PC-3 (cell line): ENCODE measurements around the gene ENOPH1. TPM values are rescaled to one million over a fixed set of nuclear protein-coding genes. Genes with fewer than 3 reads are reported as not detected.

ENCODE experiments used
- ATAC-seq: fragments of 200-7000 bp; cut with Tn5 transposase; 2 replicates; pipeline ENCODE4 v1.9.1; 2020; ENCODE audit warnings: mild to moderate bottlenecking, moderate library complexity
- BruUV-seq: library from RNA; stranded (reverse); fragments of 400-500 nt; replicated peaks from 2 replicates; lab custom pipeline; 2021; lab: Mats Ljungman, UMichigan
- CTCF ChIA-PET: fragments of 300-600 bp; sonication (Branson Sonifier 250); formaldehyde crosslinking; loops from one replicate; lab custom pipeline; 2022; ENCODE audit warnings: antibody characterized with exemption; lab: Charles Lee
- POLR2A ChIA-PET: fragments of 300-600 bp; sonication (Branson Sonifier 250); formaldehyde crosslinking; loops from one replicate; lab custom pipeline; 2022; ENCODE audit warnings: antibody characterized with exemption; ENCODE audit not compliant: unreplicated experiment; lab: Charles Lee
- DNase-seq: peaks from one replicate; pipeline ENCODE4 v3.0.0-alpha.2; 2015
- H2AFZ ChIP-seq: fragments of 300-600 bp; sonication (generic); 2 replicates; pipeline ENCODE4 v1.6.0; 2016; ENCODE audit warnings: antibody characterized with exemption, low read length
- H3F3A ChIP-seq: fragments of 300-600 bp; sonication (generic); one replicate; pipeline ENCODE4 v1.6.0; 2017; ENCODE audit warnings: antibody characterized with exemption, low read length, control low read depth, mild to moderate bottlenecking; ENCODE audit not compliant: unreplicated experiment
- H3K27ac ChIP-seq: fragments of 300-600 bp; sonication (generic); 2 replicates; pipeline ENCODE4 v1.5.1; 2016; ENCODE audit warnings: mild to moderate bottlenecking, low read length
- H3K27me3 ChIP-seq: fragments of 300-600 bp; sonication (generic); 2 replicates; pipeline ENCODE4 v1.6.1; 2016; ENCODE audit warnings: low read length, mixed read lengths
- H3K36me3 ChIP-seq: fragments of 300-600 bp; sonication (generic); 2 replicates; pipeline ENCODE4 v1.6.1; 2016; ENCODE audit warnings: low read depth, mixed run types, low read length, mixed read lengths
- H3K4me1 ChIP-seq: fragments of 300-600 bp; sonication (generic); 2 replicates; pipeline ENCODE4 v1.5.1; 2016; ENCODE audit warnings: low read length; ENCODE audit not compliant: insufficient read depth
- H3K4me2 ChIP-seq: fragments of 300-600 bp; sonication (generic); 2 replicates; pipeline ENCODE4 v1.6.0; 2016; ENCODE audit warnings: low read length
- H3K4me3 ChIP-seq: fragments of 300-600 bp; sonication (generic); 2 replicates; pipeline ENCODE4 v1.5.1; 2016; ENCODE audit warnings: mild to moderate bottlenecking, low read length, mixed read lengths
- H3K79me2 ChIP-seq: fragments of 300-600 bp; sonication (generic); 2 replicates; pipeline ENCODE4 v1.6.1; 2017; ENCODE audit warnings: low read length, mixed read lengths
- H3K9ac ChIP-seq: fragments of 300-600 bp; sonication (generic); 2 replicates; pipeline ENCODE4 v1.6.0; 2016; ENCODE audit warnings: mild to moderate bottlenecking, low read length
- H3K9me2 ChIP-seq: fragments of 300-600 bp; sonication (generic); replicated peaks from 2 replicates; pipeline ENCODE4 v1.6.1; 2016; ENCODE audit warnings: mixed run types, low read length, mixed read lengths
- H3K9me3 ChIP-seq: fragments of 300-600 bp; sonication (generic); 2 replicates; pipeline ENCODE4 v1.6.1; 2016; ENCODE audit warnings: low read length, mixed read lengths
- H4K20me1 ChIP-seq: fragments of 300-600 bp; sonication (generic); 2 replicates; pipeline ENCODE4 v1.6.1; 2016; ENCODE audit warnings: low read length, mixed read lengths
- EZH2 ChIP-seq: fragments of 300-600 bp; sonication (generic); IDR thresholded peaks from one replicate; pipeline ENCODE4 v1.6.1; 2017; ENCODE audit warnings: antibody characterized with exemption, mild to moderate bottlenecking, low read length; ENCODE audit not compliant: unreplicated experiment
- EZH2phosphoT487 ChIP-seq: fragments of 300-600 bp; sonication (generic); IDR thresholded peaks from 2 replicates; pipeline ENCODE4 v1.6.1; 2018; ENCODE audit warnings: mild to moderate bottlenecking, antibody characterized with exemption, low read length, borderline replicate concordance
- intact Hi-C: fragments of 100-400 bp; cut with micrococcal nuclease; formaldehyde crosslinking; loops from 2 replicates; pipeline ENCODE4 v1.9.0; 2023
- total RNA-seq: library from RNA; depleted of rRNA; stranded (reverse); fragments of >200 nt; gene quantifications from 2 replicates; pipeline ENCODE4 v1.2.3, GENCODE V29; 2014
- TF ChIP-seq, protein P1 (sequence below): fragments of 300-600 bp; sonication (generic); conservative IDR thresholded peaks from 2 replicates; pipeline ENCODE4 v1.5.1; 2017; ENCODE audit warnings: antibody characterized with exemption, low read depth, mild to moderate bottlenecking, low read length

The ENOPH1 gene
- total RNA-seq, 1 experiment from 2014 or later = 37.5 TPM

- Histone ChIP-seq H3K36me3 (peaks cover 31% of the 10 kb centered on the region), H2AFZ (no peak overlapping the region), H3K27ac (no peak overlapping the region), H3K79me2 (peaks cover 24% of the 10 kb centered on the region), H3K4me2 (no peak overlapping the region), H3F3A (peaks cover 19% of the 10 kb centered on the region), H4K20me1 (peaks cover 36% of the 10 kb centered on the region), H3K9me2 (no peaks in the 10 kb centered on the region), H3K9ac (no peak overlapping the region), H3K9me3 (no peaks in the 10 kb centered on the region), H3K4me3 (no peak overlapping the region), H3K27me3 (no peaks in the 10 kb centered on the region), H3K4me1 (peaks cover 40% of the 10 kb centered on the region)
- no peak for ATAC-seq
- no TSS peak for BruUV-seq
- intact Hi-C loops = loop anchor here (10.0 kb wide), 1 partner anchor 1397 kb away; no protein-coding TSS in a partner anchor
- TF ChIP-seq, protein P1, sequence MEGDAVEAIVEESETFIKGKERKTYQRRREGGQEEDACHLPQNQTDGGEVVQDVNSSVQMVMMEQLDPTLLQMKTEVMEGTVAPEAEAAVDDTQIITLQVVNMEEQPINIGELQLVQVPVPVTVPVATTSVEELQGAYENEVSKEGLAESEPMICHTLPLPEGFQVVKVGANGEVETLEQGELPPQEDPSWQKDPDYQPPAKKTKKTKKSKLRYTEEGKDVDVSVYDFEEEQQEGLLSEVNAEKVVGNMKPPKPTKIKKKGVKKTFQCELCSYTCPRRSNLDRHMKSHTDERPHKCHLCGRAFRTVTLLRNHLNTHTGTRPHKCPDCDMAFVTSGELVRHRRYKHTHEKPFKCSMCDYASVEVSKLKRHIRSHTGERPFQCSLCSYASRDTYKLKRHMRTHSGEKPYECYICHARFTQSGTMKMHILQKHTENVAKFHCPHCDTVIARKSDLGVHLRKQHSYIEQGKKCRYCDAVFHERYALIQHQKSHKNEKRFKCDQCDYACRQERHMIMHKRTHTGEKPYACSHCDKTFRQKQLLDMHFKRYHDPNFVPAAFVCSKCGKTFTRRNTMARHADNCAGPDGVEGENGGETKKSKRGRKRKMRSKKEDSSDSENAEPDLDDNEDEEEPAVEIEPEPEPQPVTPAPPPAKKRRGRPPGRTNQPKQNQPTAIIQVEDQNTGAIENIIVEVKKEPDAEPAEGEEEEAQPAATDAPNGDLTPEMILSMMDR = no peak
- no peak for TF ChIP-seq EZH2phosphoT487
- no peak for TF ChIP-seq EZH2
- CTCF ChIA-PET = no interaction called here
- DNase-seq = no peak
- POLR2A ChIA-PET = no interaction called here
These were observed 8.4 kb upstream of the ENOPH1 start for GRCh38 chr4:82421796-82422560.

GRCh38 chr4:82422616-82423015, 7.8 kb upstream of the ENOPH1 start:
- no peak overlapping the region for H3K4me3 ChIP-seq
- POLR2A ChIA-PET = no interaction called here
- H3K36me3 ChIP-seq = peaks cover 37% of the 10 kb centered on the region
- BruUV-seq = no TSS peak
- intact Hi-C loops = loop anchor here (1.0 to 10.0 kb wide), 2 partner anchors 27 to 1398 kb away; no protein-coding TSS in a partner anchor
- peaks cover 42% of the 10 kb centered on the region for H4K20me1 ChIP-seq
- no peak overlapping the region for H2AFZ ChIP-seq
- H3K4me2 ChIP-seq = no peak overlapping the region
- no peak overlapping the region for H3K27ac ChIP-seq
- no peaks in the 10 kb centered on the region for H3K9me2 ChIP-seq
- H3K4me1 ChIP-seq = peaks cover 40% of the 10 kb centered on the region
- H3K27me3 ChIP-seq = no peaks in the 10 kb centered on the region
- peaks cover 30% of the 10 kb centered on the region for H3K79me2 ChIP-seq
- TF ChIP-seq EZH2phosphoT487 = no peak
- no peak for TF ChIP-seq EZH2
- TF ChIP-seq, protein P1 = no peak
- CTCF ChIA-PET = no interaction called here
- no peaks in the 10 kb centered on the region for H3K9me3 ChIP-seq
- peaks cover 19% of the 10 kb centered on the region for H3F3A ChIP-seq
- no peak for ATAC-seq
- DNase-seq = no peak
- no peak overlapping the region for H3K9ac ChIP-seq
